PC-3 (cell line): Measurements from ENCODE around the gene PLCE1. TPM values are rescaled to one million over a fixed set of nuclear protein-coding genes. Genes with fewer than 3 reads are reported as not detected.
A peak's percentile ranks its signal among the peaks of the same experiment; 100 is the strongest.
"Not testable (repeated sequence)": the region's sequence is repeated elsewhere in the genome, so short reads cannot be mapped to it uniquely, and the experiment has no call there.

Experiments
- ATAC-seq: fragments of 200-7000 bp; cut with Tn5 transposase; 2 replicates; pipeline ENCODE4 v1.9.1; 2020; ENCODE audit warnings: mild to moderate bottlenecking, moderate library complexity
- BruUV-seq: library from RNA; stranded (reverse); fragments of 400-500 nt; replicated peaks from 2 replicates; lab custom pipeline; 2021; lab: Mats Ljungman, UMichigan
- CTCF ChIA-PET: fragments of 300-600 bp; sonication (Branson Sonifier 250); formaldehyde crosslinking; loops from one replicate; lab custom pipeline; 2022; ENCODE audit warnings: antibody characterized with exemption; lab: Charles Lee
- POLR2A ChIA-PET: fragments of 300-600 bp; sonication (Branson Sonifier 250); formaldehyde crosslinking; loops from one replicate; lab custom pipeline; 2022; ENCODE audit warnings: antibody characterized with exemption; ENCODE audit not compliant: unreplicated experiment; lab: Charles Lee
- DNase-seq: peaks from one replicate; pipeline ENCODE4 v3.0.0-alpha.2; 2015
- H2AFZ ChIP-seq: fragments of 300-600 bp; sonication (generic); 2 replicates; pipeline ENCODE4 v1.6.0; 2016; ENCODE audit warnings: antibody characterized with exemption, low read length
- H3F3A ChIP-seq: fragments of 300-600 bp; sonication (generic); one replicate; pipeline ENCODE4 v1.6.0; 2017; ENCODE audit warnings: antibody characterized with exemption, low read length, control low read depth, mild to moderate bottlenecking; ENCODE audit not compliant: unreplicated experiment
- H3K27ac ChIP-seq: fragments of 300-600 bp; sonication (generic); 2 replicates; pipeline ENCODE4 v1.5.1; 2016; ENCODE audit warnings: mild to moderate bottlenecking, low read length
- H3K27me3 ChIP-seq: fragments of 300-600 bp; sonication (generic); 2 replicates; pipeline ENCODE4 v1.6.1; 2016; ENCODE audit warnings: low read length, mixed read lengths
- H3K36me3 ChIP-seq: fragments of 300-600 bp; sonication (generic); 2 replicates; pipeline ENCODE4 v1.6.1; 2016; ENCODE audit warnings: low read depth, mixed run types, low read length, mixed read lengths
- H3K4me1 ChIP-seq: fragments of 300-600 bp; sonication (generic); 2 replicates; pipeline ENCODE4 v1.5.1; 2016; ENCODE audit warnings: low read length; ENCODE audit not compliant: insufficient read depth
- H3K4me2 ChIP-seq: fragments of 300-600 bp; sonication (generic); 2 replicates; pipeline ENCODE4 v1.6.0; 2016; ENCODE audit warnings: low read length
- H3K4me3 ChIP-seq: fragments of 300-600 bp; sonication (generic); 2 replicates; pipeline ENCODE4 v1.5.1; 2016; ENCODE audit warnings: mild to moderate bottlenecking, low read length, mixed read lengths
- H3K79me2 ChIP-seq: fragments of 300-600 bp; sonication (generic); 2 replicates; pipeline ENCODE4 v1.6.1; 2017; ENCODE audit warnings: low read length, mixed read lengths
- H3K9ac ChIP-seq: fragments of 300-600 bp; sonication (generic); 2 replicates; pipeline ENCODE4 v1.6.0; 2016; ENCODE audit warnings: mild to moderate bottlenecking, low read length
- H3K9me2 ChIP-seq: fragments of 300-600 bp; sonication (generic); replicated peaks from 2 replicates; pipeline ENCODE4 v1.6.1; 2016; ENCODE audit warnings: mixed run types, low read length, mixed read lengths
- H3K9me3 ChIP-seq: fragments of 300-600 bp; sonication (generic); 2 replicates; pipeline ENCODE4 v1.6.1; 2016; ENCODE audit warnings: low read length, mixed read lengths
- H4K20me1 ChIP-seq: fragments of 300-600 bp; sonication (generic); 2 replicates; pipeline ENCODE4 v1.6.1; 2016; ENCODE audit warnings: low read length, mixed read lengths
- CTCF ChIP-seq: fragments of 300-600 bp; sonication (generic); conservative IDR thresholded peaks from 2 replicates; pipeline ENCODE4 v1.5.1; 2017; ENCODE audit warnings: antibody characterized with exemption, low read depth, mild to moderate bottlenecking, low read length
- EZH2 ChIP-seq: fragments of 300-600 bp; sonication (generic); IDR thresholded peaks from one replicate; pipeline ENCODE4 v1.6.1; 2017; ENCODE audit warnings: antibody characterized with exemption, mild to moderate bottlenecking, low read length; ENCODE audit not compliant: unreplicated experiment
- EZH2phosphoT487 ChIP-seq: fragments of 300-600 bp; sonication (generic); IDR thresholded peaks from 2 replicates; pipeline ENCODE4 v1.6.1; 2018; ENCODE audit warnings: mild to moderate bottlenecking, antibody characterized with exemption, low read length, borderline replicate concordance
- intact Hi-C: fragments of 100-400 bp; cut with micrococcal nuclease; formaldehyde crosslinking; loops from 2 replicates; pipeline ENCODE4 v1.9.0; 2023
- total RNA-seq: library from RNA; depleted of rRNA; stranded (reverse); fragments of >200 nt; gene quantifications from 2 replicates; pipeline ENCODE4 v1.2.3, GENCODE V29; 2014

Gene PLCE1
- total RNA-seq, 1 experiment from 2014 or later: 11.4 TPM

GRCh38 chr10:93954299-93954698 lies 39.4 kb upstream of the PLCE1 start:
- H3K27me3 ChIP-seq: no peaks in the 10 kb centered on the region
- H3K9me2 ChIP-seq: no peaks in the 10 kb centered on the region
- peak overlapping the region; percentile 40; the same call in 1 of the 2 replicates for H2AFZ ChIP-seq
- ATAC-seq (peak; percentile 48), DNase-seq (peak; percentile 52)
- peak overlapping the region; percentile 41; the same call in 1 of the 2 replicates for H3K4me2 ChIP-seq
- intact Hi-C loops: no loop called here
- no peaks in the 10 kb centered on the region for H3K79me2 ChIP-seq
- no peaks in the 10 kb centered on the region for H3K36me3 ChIP-seq
- H3K4me1 ChIP-seq: peaks cover 26% of the 10 kb centered on the region
- no peaks in the 10 kb centered on the region for H4K20me1 ChIP-seq
- H3K9me3 ChIP-seq: no peaks in the 10 kb centered on the region
- POLR2A ChIA-PET: no interaction called here
- TF ChIP-seq EZH2 (no peak), CTCF (no peak), EZH2phosphoT487 (no peak)
- H3K9ac ChIP-seq: peak overlapping the region; percentile 60
- H3F3A ChIP-seq: peaks cover 7% of the 10 kb centered on the region
- no TSS peak for BruUV-seq
- CTCF ChIA-PET: no interaction called here
- H3K4me3 ChIP-seq: no peak overlapping the region
- peak overlapping the region; percentile 98 for H3K27ac ChIP-seq

DNA sequence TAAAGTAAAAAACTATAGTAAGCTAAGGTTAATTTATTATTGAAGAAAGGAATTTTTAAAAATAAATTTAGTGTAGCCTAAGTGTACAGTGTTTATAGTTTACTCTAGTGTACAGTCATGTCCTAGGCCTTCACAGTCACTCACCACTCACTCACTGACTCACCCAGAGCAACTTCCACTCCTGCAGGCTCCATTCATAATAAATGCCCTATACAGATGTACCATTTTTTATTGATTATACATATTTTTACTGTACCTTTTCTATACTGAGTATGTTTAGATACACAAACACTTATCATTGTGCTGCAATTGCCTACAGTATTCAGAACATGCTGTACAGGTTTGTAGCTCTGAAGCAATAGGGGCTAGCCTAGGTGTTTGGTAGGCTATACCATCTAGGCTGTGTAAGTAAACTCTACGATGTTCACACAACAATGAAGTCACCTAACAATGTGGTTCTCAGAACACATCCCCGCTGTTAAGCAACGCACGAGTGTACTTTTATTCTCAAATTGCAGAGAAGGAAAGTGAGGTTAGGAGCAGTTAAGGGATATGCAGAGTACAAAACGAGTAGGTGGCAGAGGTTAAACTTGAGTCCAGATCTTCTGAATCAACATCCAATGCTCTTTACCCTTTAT lies 38.9 kb upstream of the PLCE1 start:
- Histone ChIP-seq H3K4me2 (peak overlapping the region; percentile 86), H4K20me1 (no peaks in the 10 kb centered on the region), H3K36me3 (no peaks in the 10 kb centered on the region), H3K27ac (peak overlapping the region; percentile 98), H3K9me2 (no peaks in the 10 kb centered on the region), H3K4me3 (peak overlapping the region; percentile 53; the same call in 1 of the 2 replicates), H2AFZ (peak overlapping the region; percentile 52; the same call in 1 of the 2 replicates), H3K27me3 (no peaks in the 10 kb centered on the region), H3K9ac (peak overlapping the region; percentile 67), H3K9me3 (no peaks in the 10 kb centered on the region), H3K4me1 (peaks cover 26% of the 10 kb centered on the region), H3F3A (peaks cover 7% of the 10 kb centered on the region), H3K79me2 (no peaks in the 10 kb centered on the region)
- POLR2A ChIA-PET: no interaction called here
- no TSS peak for BruUV-seq
- CTCF ChIA-PET: no interaction called here
- TF ChIP-seq EZH2phosphoT487: no peak
- TF ChIP-seq EZH2: no peak
- no peak for TF ChIP-seq CTCF
- DNase-seq (peak; percentile 76), ATAC-seq (peak; percentile 96)
- intact Hi-C loops: no loop called here

DNA sequence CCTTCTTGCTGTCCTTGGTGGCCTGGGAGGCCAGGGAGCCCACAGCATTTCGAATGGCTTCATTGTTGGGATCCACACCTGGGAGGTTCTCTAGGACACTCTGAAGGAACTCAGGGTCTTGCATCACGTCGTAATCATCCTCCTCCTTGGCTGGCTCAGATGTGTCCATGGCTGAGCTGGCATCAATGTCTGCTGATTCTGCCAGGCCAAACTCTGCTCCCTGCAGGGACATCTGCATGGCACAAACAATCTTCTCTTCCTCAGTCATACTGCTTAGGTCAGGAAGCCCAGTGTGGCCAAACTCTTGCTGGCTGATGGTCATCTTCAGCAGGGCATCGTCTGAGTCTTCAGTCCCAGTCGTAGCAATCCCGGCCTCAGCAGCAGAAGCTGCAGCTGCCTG lies 34.9 kb upstream of the PLCE1 start:
- no peak overlapping the region for H3K4me3 ChIP-seq
- peaks cover 7% of the 10 kb centered on the region for H3F3A ChIP-seq
- ATAC-seq: no peak
- POLR2A ChIA-PET: no interaction called here
- peaks cover 21% of the 10 kb centered on the region for H3K4me1 ChIP-seq
- TF ChIP-seq EZH2phosphoT487: no peak
- H4K20me1 ChIP-seq: no peaks in the 10 kb centered on the region
- DNase-seq: no peak
- no peaks in the 10 kb centered on the region for H3K27me3 ChIP-seq
- H3K79me2 ChIP-seq: no peaks in the 10 kb centered on the region
- no peak overlapping the region for H2AFZ ChIP-seq
- CTCF ChIA-PET: no interaction called here
- H3K36me3 ChIP-seq: no peaks in the 10 kb centered on the region
- H3K9me2 ChIP-seq: no peaks in the 10 kb centered on the region
- no peaks in the 10 kb centered on the region for H3K9me3 ChIP-seq
- no peak overlapping the region for H3K27ac ChIP-seq
- H3K9ac ChIP-seq: no peak overlapping the region
- no TSS peak for BruUV-seq
- intact Hi-C loops: no loop called here
- H3K4me2 ChIP-seq: no peak overlapping the region

DNA sequence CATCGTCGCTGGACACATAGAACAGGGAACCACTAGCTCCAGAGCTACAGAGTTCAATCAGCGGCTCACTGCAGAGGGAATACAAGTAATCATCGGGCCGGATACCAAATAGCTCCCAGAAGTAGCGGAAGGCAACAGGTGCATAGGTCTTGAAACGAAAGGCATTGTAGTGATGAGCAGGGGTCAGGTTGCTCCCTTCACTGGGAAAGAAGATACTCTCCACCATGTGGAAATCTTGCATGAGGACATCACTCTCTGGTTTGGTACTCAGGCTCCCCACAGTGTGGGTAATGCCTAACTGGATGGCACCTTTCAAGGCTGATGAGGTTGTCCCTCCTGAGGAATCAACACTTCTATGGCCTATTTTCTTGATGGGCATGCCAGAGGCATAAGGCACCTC lies 32.7 kb upstream of the PLCE1 start:
- ATAC-seq, BruUV-seq, POLR2A ChIA-PET, H3K36me3 ChIP-seq, H3K9me2 ChIP-seq, H2AFZ ChIP-seq, H3K4me3 ChIP-seq, H3F3A ChIP-seq, DNase-seq, H3K4me2 ChIP-seq, H3K27me3 ChIP-seq, intact Hi-C loops, H3K4me1 ChIP-seq, H3K79me2 ChIP-seq, H3K27ac ChIP-seq, H3K9me3 ChIP-seq, H3K9ac ChIP-seq, H4K20me1 ChIP-seq, CTCF ChIA-PET: not testable (repeated sequence)
